ENCODE measurements around the gene TPPP.
"Not testable (repeated sequence)": the region's sequence is repeated elsewhere in the genome, so short reads cannot be mapped to it uniquely, and the experiment has no call there.

Gene TPPP

GRCh38 chr5:643811-644271, 49.3 kb downstream of the TPPP start:
- no peak for DNase-seq

DNA sequence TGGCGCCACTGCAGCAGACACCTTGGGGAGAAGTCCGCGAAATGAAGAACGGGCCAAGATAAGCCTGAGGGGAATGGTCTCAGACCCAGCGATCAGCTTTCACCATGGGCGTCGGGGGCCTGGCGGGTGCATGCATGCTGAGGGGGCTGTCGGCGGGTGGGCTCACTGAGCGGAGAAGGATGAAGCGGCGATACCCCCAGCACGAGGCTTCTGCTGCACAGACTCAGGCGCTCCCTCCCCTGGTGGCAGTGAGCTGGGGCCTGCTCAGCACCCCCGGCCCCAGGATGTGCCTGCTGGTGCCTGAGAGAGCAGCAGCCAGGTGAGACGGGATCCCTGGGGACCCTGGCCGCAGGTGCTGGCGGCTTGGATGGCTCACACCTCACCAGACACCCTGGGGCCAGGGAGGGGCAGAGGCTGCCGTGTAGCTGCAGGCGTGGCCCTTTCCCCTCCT, 49.8 kb downstream of the TPPP start:
- no peak for DNase-seq

GRCh38 chr5:642481-642880, 50.7 kb downstream of the TPPP start:
- no peak for DNase-seq

DNA sequence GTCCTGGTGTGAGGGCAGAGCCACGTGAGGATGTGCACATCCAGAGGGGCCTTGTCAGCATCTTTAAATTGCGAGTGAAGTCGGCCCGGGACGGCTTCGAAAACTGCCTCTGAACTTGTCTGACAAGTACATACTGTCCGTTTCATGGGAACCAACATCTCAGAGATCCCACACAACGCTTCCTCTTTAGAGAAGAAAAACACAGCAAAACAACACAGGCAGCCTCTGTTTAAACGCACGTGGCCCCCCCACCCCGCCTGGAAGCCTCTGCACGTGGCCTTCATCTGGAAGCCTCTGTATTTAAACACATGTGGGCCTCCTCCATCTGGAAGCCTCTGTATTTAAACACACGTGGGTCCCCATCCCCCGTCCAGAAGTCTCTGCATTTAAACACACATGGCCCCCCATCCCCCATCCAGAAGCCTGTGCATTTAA, 51.8 kb downstream of the TPPP start:
- no peak for DNase-seq

GRCh38 chr5:640461-641330, 52.5 kb downstream of the TPPP start:
- DNase-seq: no peak

DNA sequence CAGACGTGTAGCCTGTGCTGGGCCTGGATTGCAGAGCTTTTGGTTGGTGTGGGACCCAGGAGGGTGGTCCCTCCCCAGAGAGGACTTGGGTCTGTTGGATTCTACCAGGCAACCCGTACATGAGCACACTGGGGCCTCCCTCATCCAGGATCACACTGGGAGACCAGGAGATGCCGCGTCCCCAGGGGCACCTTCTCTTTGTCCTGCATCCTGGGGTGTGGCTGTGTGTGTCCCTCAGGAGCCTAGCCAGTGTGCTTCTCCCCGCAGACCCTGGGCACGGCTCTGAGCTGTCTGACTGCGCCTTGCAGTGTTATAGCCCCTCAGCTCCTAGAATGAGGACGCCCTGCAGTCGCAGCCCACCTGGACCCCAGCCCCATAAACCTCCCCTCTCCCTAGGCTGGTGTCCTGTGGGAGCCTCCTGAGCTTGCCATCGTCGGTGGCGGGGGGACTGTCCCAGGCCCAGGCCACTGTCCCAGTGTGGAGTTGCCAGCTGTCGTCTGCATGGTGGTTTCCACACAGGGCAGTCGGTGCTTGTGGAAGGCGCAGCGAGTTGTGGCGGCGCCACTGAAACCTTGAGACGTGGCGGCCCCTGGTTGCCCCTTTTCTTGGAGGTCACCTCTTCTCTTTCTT, 53.5 kb downstream of the TPPP start:
- DNase-seq: no peak

GRCh38 chr5:639253-639530, 54.0 kb downstream of the TPPP start:
- no peak for DNase-seq

GRCh38 chr5:638501-639252, 54.5 kb downstream of the TPPP start:
- DNase-seq: no peak

- DNase-seq: no peak
Observed at GRCh38 chr5:637581-638450, 55.3 kb downstream of the TPPP start.

GRCh38 chr5:636951-637350, 56.2 kb downstream of the TPPP start:
- no peak for DNase-seq

DNA sequence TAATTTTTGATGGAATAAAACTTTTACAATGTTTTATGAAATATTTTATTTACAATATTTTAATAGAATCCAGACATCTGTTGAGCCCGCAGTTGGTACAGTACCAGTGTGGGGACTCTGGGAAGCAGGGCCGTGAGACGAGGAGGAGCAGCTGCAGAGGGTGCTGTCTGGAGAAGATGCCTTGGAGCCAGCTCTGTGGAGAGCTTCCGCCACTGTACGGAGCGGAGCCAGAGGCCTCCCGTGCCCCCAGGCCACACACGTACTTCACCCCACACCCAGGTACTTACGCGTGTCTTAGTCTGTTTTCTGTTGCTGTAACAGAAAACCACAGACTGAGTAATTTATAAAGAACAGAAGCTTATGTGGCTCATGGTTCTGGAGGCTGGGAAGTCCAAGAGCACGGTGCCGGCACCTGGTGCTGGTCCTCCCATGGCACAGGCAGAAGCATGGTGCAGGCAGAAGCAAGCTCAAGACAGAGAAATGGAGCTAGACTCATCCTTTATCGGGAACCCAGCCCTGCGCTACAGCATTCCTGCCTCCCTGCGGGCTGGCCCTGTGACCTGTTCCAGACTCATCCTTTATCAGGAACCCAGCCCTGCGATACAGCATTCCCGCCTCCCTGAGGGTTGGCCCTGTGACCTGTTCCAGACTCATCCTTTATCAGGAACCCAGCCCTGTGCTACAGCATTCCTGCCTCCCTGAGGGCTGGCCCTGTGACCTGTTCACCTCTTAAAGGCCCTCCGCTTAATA, 57.7 kb downstream of the TPPP start:
- no peak for DNase-seq

- no peak for DNase-seq
Observed at GRCh38 chr5:634191-634590, 59.0 kb downstream of the TPPP start.

DNA sequence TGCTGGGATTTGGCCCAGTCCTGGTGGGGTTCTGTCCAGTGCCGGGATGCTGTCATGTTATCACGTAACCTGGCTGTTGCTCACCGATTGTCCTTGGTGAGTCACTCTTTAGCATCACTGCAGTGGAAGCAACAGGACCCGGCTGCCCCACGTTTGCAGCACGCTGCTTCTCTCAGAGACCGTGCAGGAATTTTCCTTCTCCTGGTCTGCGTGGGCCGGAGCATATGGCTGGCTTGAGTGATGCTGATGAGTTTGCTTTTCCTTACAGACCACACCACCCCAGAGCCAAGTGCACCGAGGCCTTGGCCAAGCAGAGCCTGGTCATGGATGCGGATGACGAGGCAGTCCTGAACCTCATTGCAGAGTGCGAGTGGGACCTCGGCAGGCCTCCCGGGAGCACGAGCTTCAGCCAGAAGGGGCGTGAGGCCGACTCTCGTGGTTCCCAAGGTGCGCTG, 59.6 kb downstream of the TPPP start:
- no peak for DNase-seq

GRCh38 chr5:628351-629205, 64.6 kb downstream of the TPPP start:
- not testable (repeated sequence) for DNase-seq

GRCh38 chr5:627840-628239, 65.3 kb downstream of the TPPP start:
- no peak for DNase-seq

- DNase-seq: no peak
Observed at GRCh38 chr5:626850-627249, 66.3 kb downstream of the TPPP start.

GRCh38 chr5:625516-625915, 67.6 kb downstream of the TPPP start:
- DNase-seq: no peak

GRCh38 chr5:624951-625230, 68.3 kb downstream of the TPPP start:
- no peak for DNase-seq

- no peak for DNase-seq
Observed at GRCh38 chr5:624118-624950, 68.8 kb downstream of the TPPP start.

GRCh38 chr5:623531-623930, 69.6 kb downstream of the TPPP start:
- no peak for DNase-seq
